ENCODE results near the gene TCEA2. TPM values are rescaled to one million over a fixed set of nuclear protein-coding genes. Genes with fewer than 3 reads are reported as not detected.

Gene TCEA2
- total and polyA plus RNA-seq, 2 donors = 24.6 to 53.2 TPM

DNA sequence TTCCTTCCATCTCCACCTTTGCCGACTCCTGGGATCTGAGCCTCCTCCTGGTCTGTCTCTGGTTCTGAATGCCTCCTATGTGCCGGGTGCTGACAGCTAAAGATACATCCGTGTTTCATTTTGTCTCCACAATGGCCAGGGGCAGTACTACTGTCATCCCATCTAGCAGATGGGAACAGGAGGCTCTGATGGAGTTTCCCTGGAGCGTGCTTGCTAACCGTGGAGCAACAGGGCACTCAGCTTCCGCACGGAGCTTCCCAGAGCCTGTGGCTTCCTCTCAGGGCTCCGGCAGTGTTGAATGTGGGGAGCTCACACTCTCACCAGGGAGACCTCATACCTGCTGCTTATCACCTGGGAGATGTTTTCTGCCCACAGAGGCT is 56.3 kb downstream of the TCEA2 start:
- Histone ChIP-seq H3K9me3 (ENCODE audit: control insufficient read depth in 2 of 2, insufficient read depth in 1 of 2, low read length in 1 of 2) (no peaks in the 10 kb centered on the region), H3K36me3 (ENCODE audit: control insufficient read depth in 2 of 2, insufficient read depth in 2 of 2, low read length in 1 of 2) (no peaks in the 10 kb centered on the region), H3K27me3 (ENCODE audit: control insufficient read depth in 2 of 2, insufficient read depth in 1 of 2, low read length in 1 of 2) (peaks cover 0 to 13% of the 10 kb centered on the region in 2 donors), H3K27ac (ENCODE audit: low read depth in 1 of 2, low read length in 1 of 2) (no peak overlapping the region), H3K4me1 (ENCODE audit: control insufficient read depth in 2 of 2, insufficient read depth in 2 of 2, low read length in 2 of 2) (peaks cover 0 to 15% of the 10 kb centered on the region in 2 donors), H3K4me3 (ENCODE audit: low read length in 2 of 2) (no peak overlapping the region)
- no peak for DNase-seq (ENCODE audit: low read depth in 6 of 9, low spot score in 9 of 9)
- 95% methylated on average over 8 of the region's 8 CpGs for WGBS

GRCh38 chr20:64119681-64120341 is 56.8 kb downstream of the TCEA2 start:
- Histone ChIP-seq H3K9me3 (ENCODE audit: control insufficient read depth in 2 of 2, insufficient read depth in 1 of 2, low read length in 1 of 2) (no peaks in the 10 kb centered on the region), H3K27ac (ENCODE audit: low read depth in 1 of 2, low read length in 1 of 2) (no peak overlapping the region), H3K4me1 (ENCODE audit: control insufficient read depth in 2 of 2, insufficient read depth in 2 of 2, low read length in 2 of 2) (peaks cover 0 to 15% of the 10 kb centered on the region in 2 donors), H3K4me3 (ENCODE audit: low read length in 2 of 2) (no peak overlapping the region), H3K36me3 (ENCODE audit: control insufficient read depth in 2 of 2, insufficient read depth in 2 of 2, low read length in 1 of 2) (no peaks in the 10 kb centered on the region), H3K27me3 (ENCODE audit: control insufficient read depth in 2 of 2, insufficient read depth in 1 of 2, low read length in 1 of 2) (peaks cover 0 to 13% of the 10 kb centered on the region in 2 donors)
- peak in 1 of 9 donors; percentile 27 for DNase-seq (ENCODE audit: low read depth in 6 of 9, low spot score in 9 of 9)
- 69% methylated on average over 14 of the region's 14 CpGs for WGBS

DNA sequence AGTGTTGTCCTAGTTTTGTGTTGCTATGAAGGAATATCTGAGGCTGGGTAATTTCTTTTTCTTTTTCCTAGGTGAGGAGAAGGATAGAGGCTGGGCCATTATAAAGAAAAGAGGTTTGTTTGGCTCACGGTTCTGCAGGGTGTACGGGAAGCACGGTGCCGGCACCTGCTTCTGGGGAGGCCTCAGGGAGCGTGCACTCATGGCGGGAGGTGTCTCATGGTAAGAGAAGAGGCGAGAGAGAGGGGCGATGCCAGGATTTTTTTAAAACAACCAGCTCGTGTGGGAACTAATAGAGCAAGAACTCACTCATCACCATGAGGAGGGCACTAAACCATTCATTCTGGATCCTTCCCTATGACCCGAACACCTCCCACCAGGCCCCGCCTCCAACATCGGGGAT is 58.6 kb downstream of the TCEA2 start:
- Histone ChIP-seq H3K36me3 (ENCODE audit: control insufficient read depth in 2 of 2, insufficient read depth in 2 of 2, low read length in 1 of 2) (no peaks in the 10 kb centered on the region), H3K4me3 (ENCODE audit: low read length in 2 of 2) (no peak overlapping the region), H3K9me3 (ENCODE audit: control insufficient read depth in 2 of 2, insufficient read depth in 1 of 2, low read length in 1 of 2) (no peaks in the 10 kb centered on the region), H3K27ac (ENCODE audit: low read depth in 1 of 2, low read length in 1 of 2) (no peak overlapping the region), H3K27me3 (ENCODE audit: control insufficient read depth in 2 of 2, insufficient read depth in 1 of 2, low read length in 1 of 2) (peaks cover 0 to 13% of the 10 kb centered on the region in 2 donors), H3K4me1 (ENCODE audit: control insufficient read depth in 2 of 2, insufficient read depth in 2 of 2, low read length in 2 of 2) (peaks cover 0 to 15% of the 10 kb centered on the region in 2 donors)
- no peak for DNase-seq (ENCODE audit: low read depth in 6 of 9, low spot score in 9 of 9)
- WGBS = 98% methylated on average over 12 of the region's 12 CpGs

Other genes with a start within 250 kb of the TCEA2 start
- gene ZBTB46, start 231.9 kb upstream of the TCEA2 start, total RNA-seq = 5.8 TPM
- 3.7 TPM for gene ZBTB46, start 231.9 kb upstream of the TCEA2 start, polyA plus RNA-seq
- gene ABHD16B, start 201.7 kb upstream of the TCEA2 start, total RNA-seq = not detected
- gene ABHD16B, start 201.7 kb upstream of the TCEA2 start, polyA plus RNA-seq = 0.57 TPM
- gene TPD52L2, start 197.9 kb upstream of the TCEA2 start, total RNA-seq = 37.9 TPM
- 73.2 TPM for gene TPD52L2, start 197.9 kb upstream of the TCEA2 start, polyA plus RNA-seq
- 26.1 TPM for gene DNAJC5, start 168.1 kb upstream of the TCEA2 start, total RNA-seq
- gene DNAJC5, start 168.1 kb upstream of the TCEA2 start, polyA plus RNA-seq = 23.3 TPM
- gene UCKL1, start 106.8 kb upstream of the TCEA2 start, total RNA-seq = 21.2 TPM
- 51.8 TPM for gene UCKL1, start 106.8 kb upstream of the TCEA2 start, polyA plus RNA-seq
- gene ZNF512B, start 93.3 kb upstream of the TCEA2 start, total RNA-seq = 10.0 TPM
- 13.4 TPM for gene ZNF512B, start 93.3 kb upstream of the TCEA2 start, polyA plus RNA-seq
- gene SAMD10, start 83.6 kb upstream of the TCEA2 start, total RNA-seq = 3.4 TPM
- gene SAMD10, start 83.6 kb upstream of the TCEA2 start, polyA plus RNA-seq = 10.5 TPM
- gene PRPF6, start 82.1 kb upstream of the TCEA2 start, total RNA-seq = 45.1 TPM
- 56.1 TPM for gene PRPF6, start 82.1 kb upstream of the TCEA2 start, polyA plus RNA-seq
- 17.0 TPM for gene C20orf204, start 27.0 kb upstream of the TCEA2 start, total RNA-seq
- gene C20orf204, start 27.0 kb upstream of the TCEA2 start, polyA plus RNA-seq = 8.2 TPM
- gene SOX18, start 13.6 kb upstream of the TCEA2 start, total RNA-seq = 0.66 TPM
- 17.2 TPM for gene SOX18, start 13.6 kb upstream of the TCEA2 start, polyA plus RNA-seq
- gene RGS19, start 16.3 kb downstream of the TCEA2 start, total RNA-seq = 42.8 TPM
- 27.2 TPM for gene RGS19, start 16.3 kb downstream of the TCEA2 start, polyA plus RNA-seq
- gene OPRL1, start 16.9 kb downstream of the TCEA2 start, total RNA-seq = 1.4 TPM
- gene OPRL1, start 16.9 kb downstream of the TCEA2 start, polyA plus RNA-seq = 1.1 TPM
- 0.80 TPM for gene LKAAEAR1, start 21.2 kb downstream of the TCEA2 start, total RNA-seq
- gene LKAAEAR1, start 21.2 kb downstream of the TCEA2 start, polyA plus RNA-seq = 0.14 TPM
- not detected for gene NPBWR2, start 44.4 kb downstream of the TCEA2 start, total RNA-seq
- 0.02 TPM for gene NPBWR2, start 44.4 kb downstream of the TCEA2 start, polyA plus RNA-seq
- gene MYT1, start 101.3 kb downstream of the TCEA2 start, total RNA-seq = 0.19 TPM
- gene MYT1, start 101.3 kb downstream of the TCEA2 start, polyA plus RNA-seq = 0.25 TPM
- 40.6 TPM for gene PCMTD2, start 192.6 kb downstream of the TCEA2 start, total RNA-seq
- gene PCMTD2, start 192.6 kb downstream of the TCEA2 start, polyA plus RNA-seq = 123 TPM

Data from thymus (tissue), 11 donors.